GM18867 (cell line): ENCODE measurements around the gene NT5C3B.

Experiments used
- ATAC-seq: cut with Tn5 transposase; IDR thresholded peaks from one replicate; pipeline ENCODE4 v1.9.1; 2021; ENCODE audit warnings: mild to moderate bottlenecking, moderate library complexity; ENCODE audit not compliant: unreplicated experiment

The NT5C3B gene

GRCh38 chr17:41811549-41812380, 24.3 kb downstream of the NT5C3B start, which contains the start of gene P3H4:
Gene P3H4, minus strand, starts transcription at chr17:41811949. Its CDS starts 34 bp downstream, at chr17:41811915.
- peak; percentile 80 for ATAC-seq

GRCh38 chr17:41810659-41811548, 25.1 kb downstream of the NT5C3B start:
- peak; percentile 6 for ATAC-seq

- no peak for ATAC-seq
Measured at GRCh38 chr17:41806685-41807445, 29.2 kb downstream of the NT5C3B start.

- ATAC-seq = no peak
Measured at GRCh38 chr17:41803049-41804020, 32.7 kb downstream of the NT5C3B start.

- no peak for ATAC-seq
Measured at GRCh38 chr17:41801374-41802271, 34.4 kb downstream of the NT5C3B start.

GRCh38 chr17:41800601-41801373, 35.2 kb downstream of the NT5C3B start:
- ATAC-seq = no peak

GRCh38 chr17:41799366-41799765, 36.7 kb downstream of the NT5C3B start:
- ATAC-seq = no peak

- no peak for ATAC-seq
Measured at GRCh38 chr17:41797377-41797776, 38.7 kb downstream of the NT5C3B start.

GRCh38 chr17:41796121-41796895, 39.7 kb downstream of the NT5C3B start:
- no peak for ATAC-seq

GRCh38 chr17:41794540-41794975, 41.5 kb downstream of the NT5C3B start:
- ATAC-seq = no peak

- no peak for ATAC-seq
Measured at GRCh38 chr17:41793784-41794539, 42.1 kb downstream of the NT5C3B start.

GRCh38 chr17:41792845-41793783, 42.9 kb downstream of the NT5C3B start:
- ATAC-seq = no peak

- no peak for ATAC-seq
Measured at GRCh38 chr17:41787021-41787418, 49.0 kb downstream of the NT5C3B start.

- peak; percentile 89 for ATAC-seq
Measured at GRCh38 chr17:41786227-41787020, 49.6 kb downstream of the NT5C3B start, which contains the start of gene JUP. Gene JUP, minus strand, starts transcription at chr17:41786711. Its CDS starts 14,857 bp downstream, at chr17:41771854.
